PC-3 (cell line): ENCODE data around the gene LHX5. TPM values are rescaled to one million over a fixed set of nuclear protein-coding genes. Genes with fewer than 3 reads are reported as not detected.

Experiments
- ATAC-seq: fragments of 200-7000 bp; cut with Tn5 transposase; 2 replicates; pipeline ENCODE4 v1.9.1; 2020; ENCODE audit warnings: mild to moderate bottlenecking, moderate library complexity
- BruUV-seq: library from RNA; stranded (reverse); fragments of 400-500 nt; replicated peaks from 2 replicates; lab custom pipeline; 2021; lab: Mats Ljungman, UMichigan
- CTCF ChIA-PET: fragments of 300-600 bp; sonication (Branson Sonifier 250); formaldehyde crosslinking; loops from one replicate; lab custom pipeline; 2022; ENCODE audit warnings: antibody characterized with exemption; lab: Charles Lee
- POLR2A ChIA-PET: fragments of 300-600 bp; sonication (Branson Sonifier 250); formaldehyde crosslinking; loops from one replicate; lab custom pipeline; 2022; ENCODE audit warnings: antibody characterized with exemption; ENCODE audit not compliant: unreplicated experiment; lab: Charles Lee
- DNase-seq: peaks from one replicate; pipeline ENCODE4 v3.0.0-alpha.2; 2015
- H2AFZ ChIP-seq: fragments of 300-600 bp; sonication (generic); 2 replicates; pipeline ENCODE4 v1.6.0; 2016; ENCODE audit warnings: antibody characterized with exemption, low read length
- H3F3A ChIP-seq: fragments of 300-600 bp; sonication (generic); one replicate; pipeline ENCODE4 v1.6.0; 2017; ENCODE audit warnings: antibody characterized with exemption, low read length, control low read depth, mild to moderate bottlenecking; ENCODE audit not compliant: unreplicated experiment
- H3K27ac ChIP-seq: fragments of 300-600 bp; sonication (generic); 2 replicates; pipeline ENCODE4 v1.5.1; 2016; ENCODE audit warnings: mild to moderate bottlenecking, low read length
- H3K27me3 ChIP-seq: fragments of 300-600 bp; sonication (generic); 2 replicates; pipeline ENCODE4 v1.6.1; 2016; ENCODE audit warnings: low read length, mixed read lengths
- H3K36me3 ChIP-seq: fragments of 300-600 bp; sonication (generic); 2 replicates; pipeline ENCODE4 v1.6.1; 2016; ENCODE audit warnings: low read depth, mixed run types, low read length, mixed read lengths
- H3K4me1 ChIP-seq: fragments of 300-600 bp; sonication (generic); 2 replicates; pipeline ENCODE4 v1.5.1; 2016; ENCODE audit warnings: low read length; ENCODE audit not compliant: insufficient read depth
- H3K4me2 ChIP-seq: fragments of 300-600 bp; sonication (generic); 2 replicates; pipeline ENCODE4 v1.6.0; 2016; ENCODE audit warnings: low read length
- H3K4me3 ChIP-seq: fragments of 300-600 bp; sonication (generic); 2 replicates; pipeline ENCODE4 v1.5.1; 2016; ENCODE audit warnings: mild to moderate bottlenecking, low read length, mixed read lengths
- H3K79me2 ChIP-seq: fragments of 300-600 bp; sonication (generic); 2 replicates; pipeline ENCODE4 v1.6.1; 2017; ENCODE audit warnings: low read length, mixed read lengths
- H3K9ac ChIP-seq: fragments of 300-600 bp; sonication (generic); 2 replicates; pipeline ENCODE4 v1.6.0; 2016; ENCODE audit warnings: mild to moderate bottlenecking, low read length
- H3K9me2 ChIP-seq: fragments of 300-600 bp; sonication (generic); replicated peaks from 2 replicates; pipeline ENCODE4 v1.6.1; 2016; ENCODE audit warnings: mixed run types, low read length, mixed read lengths
- H3K9me3 ChIP-seq: fragments of 300-600 bp; sonication (generic); 2 replicates; pipeline ENCODE4 v1.6.1; 2016; ENCODE audit warnings: low read length, mixed read lengths
- H4K20me1 ChIP-seq: fragments of 300-600 bp; sonication (generic); 2 replicates; pipeline ENCODE4 v1.6.1; 2016; ENCODE audit warnings: low read length, mixed read lengths
- EZH2 ChIP-seq: fragments of 300-600 bp; sonication (generic); IDR thresholded peaks from one replicate; pipeline ENCODE4 v1.6.1; 2017; ENCODE audit warnings: antibody characterized with exemption, mild to moderate bottlenecking, low read length; ENCODE audit not compliant: unreplicated experiment
- EZH2phosphoT487 ChIP-seq: fragments of 300-600 bp; sonication (generic); IDR thresholded peaks from 2 replicates; pipeline ENCODE4 v1.6.1; 2018; ENCODE audit warnings: mild to moderate bottlenecking, antibody characterized with exemption, low read length, borderline replicate concordance
- intact Hi-C: fragments of 100-400 bp; cut with micrococcal nuclease; formaldehyde crosslinking; loops from 2 replicates; pipeline ENCODE4 v1.9.0; 2023
- total RNA-seq: library from RNA; depleted of rRNA; stranded (reverse); fragments of >200 nt; gene quantifications from 2 replicates; pipeline ENCODE4 v1.2.3, GENCODE V29; 2014
- TF ChIP-seq, protein P1 (sequence below): fragments of 300-600 bp; sonication (generic); conservative IDR thresholded peaks from 2 replicates; pipeline ENCODE4 v1.5.1; 2017; ENCODE audit warnings: antibody characterized with exemption, low read depth, mild to moderate bottlenecking, low read length

Gene LHX5
- total RNA-seq, 1 experiment from 2014 or later: 0.26 TPM

DNA sequence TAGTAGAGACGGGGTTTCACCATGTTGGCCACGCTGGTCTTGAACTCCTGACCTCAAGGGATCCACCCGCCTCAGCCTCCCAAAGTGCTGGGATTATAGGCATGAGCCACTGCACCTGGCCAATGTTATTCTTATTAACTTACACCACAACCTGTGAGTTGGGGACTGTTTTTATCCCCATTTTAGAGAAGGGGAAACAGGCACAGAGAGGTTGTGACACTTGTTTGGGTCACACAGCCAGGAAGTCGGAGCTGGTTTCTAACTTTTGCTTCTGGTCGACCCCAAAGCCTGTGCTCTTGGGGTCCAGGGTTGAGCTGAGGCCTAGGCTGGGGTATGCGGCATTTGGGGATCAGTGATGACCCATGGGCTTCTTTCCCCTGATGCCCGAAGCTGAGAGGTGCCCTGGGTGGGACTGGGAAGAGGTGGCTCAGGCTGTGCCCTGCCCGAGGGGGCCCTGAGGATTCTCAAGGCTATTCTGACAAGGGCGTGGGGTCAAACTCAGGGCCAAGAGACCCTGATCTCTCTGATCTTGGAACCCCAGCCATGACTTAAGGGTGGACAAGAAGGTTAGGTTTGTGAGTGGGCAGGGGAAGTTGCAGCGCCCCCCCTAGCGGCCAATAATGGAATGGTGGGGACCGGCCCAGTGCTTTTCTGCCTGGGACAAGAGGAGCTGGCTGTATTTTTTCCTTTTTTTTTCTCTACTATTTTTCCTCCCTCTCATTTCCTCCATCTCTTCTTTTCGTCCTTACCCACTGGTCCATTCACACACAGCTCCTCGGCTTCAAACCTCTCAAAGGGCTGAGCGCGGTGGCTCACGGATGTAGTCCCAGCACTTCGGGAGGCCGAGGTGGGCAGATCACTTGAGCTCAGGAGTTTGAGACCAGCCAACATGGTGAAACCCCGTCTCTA is 46.5 kb downstream of the LHX5 start:
- BruUV-seq: no TSS peak
- ATAC-seq: no peak
- CTCF ChIA-PET: interaction anchor here (0.5 to 0.6 kb wide), 8 partner anchors 71 to 432 kb away, joined by 3 to 12 read pairs (median 4); partner anchors contain the start of gene SLC8B1
- Histone ChIP-seq H3K4me2 (no peak overlapping the region), H3K4me1 (peaks cover 22% of the 10 kb centered on the region), H3K9me2 (no peaks in the 10 kb centered on the region), H3K4me3 (no peak overlapping the region), H3K27ac (no peak overlapping the region), H3K9ac (no peak overlapping the region), H3K36me3 (no peaks in the 10 kb centered on the region), H3K79me2 (peaks cover 15% of the 10 kb centered on the region), H3K9me3 (no peaks in the 10 kb centered on the region), H3K27me3 (no peaks in the 10 kb centered on the region), H2AFZ (no peak overlapping the region), H3F3A (no peaks in the 10 kb centered on the region), H4K20me1 (no peaks in the 10 kb centered on the region)
- intact Hi-C loops: loop anchor here (5.0 kb wide), 1 partner anchor 233 kb away; no protein-coding TSS in a partner anchor
- DNase-seq: peak; percentile 59
- TF ChIP-seq, protein P1, sequence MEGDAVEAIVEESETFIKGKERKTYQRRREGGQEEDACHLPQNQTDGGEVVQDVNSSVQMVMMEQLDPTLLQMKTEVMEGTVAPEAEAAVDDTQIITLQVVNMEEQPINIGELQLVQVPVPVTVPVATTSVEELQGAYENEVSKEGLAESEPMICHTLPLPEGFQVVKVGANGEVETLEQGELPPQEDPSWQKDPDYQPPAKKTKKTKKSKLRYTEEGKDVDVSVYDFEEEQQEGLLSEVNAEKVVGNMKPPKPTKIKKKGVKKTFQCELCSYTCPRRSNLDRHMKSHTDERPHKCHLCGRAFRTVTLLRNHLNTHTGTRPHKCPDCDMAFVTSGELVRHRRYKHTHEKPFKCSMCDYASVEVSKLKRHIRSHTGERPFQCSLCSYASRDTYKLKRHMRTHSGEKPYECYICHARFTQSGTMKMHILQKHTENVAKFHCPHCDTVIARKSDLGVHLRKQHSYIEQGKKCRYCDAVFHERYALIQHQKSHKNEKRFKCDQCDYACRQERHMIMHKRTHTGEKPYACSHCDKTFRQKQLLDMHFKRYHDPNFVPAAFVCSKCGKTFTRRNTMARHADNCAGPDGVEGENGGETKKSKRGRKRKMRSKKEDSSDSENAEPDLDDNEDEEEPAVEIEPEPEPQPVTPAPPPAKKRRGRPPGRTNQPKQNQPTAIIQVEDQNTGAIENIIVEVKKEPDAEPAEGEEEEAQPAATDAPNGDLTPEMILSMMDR: peak; percentile 94
- TF ChIP-seq EZH2phosphoT487 (no peak), EZH2 (no peak)
- POLR2A ChIA-PET: no interaction called here

DNA sequence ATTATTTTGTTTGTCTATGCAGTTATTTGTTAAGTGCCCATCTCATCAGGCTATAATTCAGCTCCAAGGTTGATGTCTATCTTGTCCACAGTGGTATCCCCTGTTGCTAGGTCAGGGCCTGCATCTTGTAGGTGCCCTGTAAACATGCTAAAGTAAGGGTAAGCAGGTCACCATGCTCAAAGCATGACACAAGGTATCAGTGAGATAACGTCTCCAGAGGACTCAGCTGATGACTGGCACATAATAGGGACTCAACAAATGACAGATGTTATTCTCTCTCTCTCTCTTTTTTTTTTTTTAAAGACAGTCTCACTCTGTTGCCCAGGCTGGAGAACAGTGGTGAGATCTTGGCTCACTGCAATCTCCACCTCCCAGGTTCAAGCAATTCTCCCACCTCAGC is 47.2 kb downstream of the LHX5 start:
- no peak for DNase-seq
- H3K4me2 ChIP-seq: no peak overlapping the region
- TF ChIP-seq, protein P1: no peak
- no peak for TF ChIP-seq EZH2phosphoT487
- no peak for TF ChIP-seq EZH2
- no peaks in the 10 kb centered on the region for H3F3A ChIP-seq
- ChIA-PET CTCF (interaction anchor here (0.6 kb wide), 1 partner anchor 114 kb away, joined by 3 read pairs; no protein-coding TSS in a partner anchor), POLR2A (no interaction called here)
- no peak overlapping the region for H3K9ac ChIP-seq
- H2AFZ ChIP-seq: no peak overlapping the region
- H3K4me3 ChIP-seq: no peak overlapping the region
- H3K27me3 ChIP-seq: no peaks in the 10 kb centered on the region
- H3K27ac ChIP-seq: no peak overlapping the region
- no peaks in the 10 kb centered on the region for H3K36me3 ChIP-seq
- H3K9me2 ChIP-seq: no peaks in the 10 kb centered on the region
- peaks cover 15% of the 10 kb centered on the region for H3K79me2 ChIP-seq
- no peak for ATAC-seq
- H3K9me3 ChIP-seq: no peaks in the 10 kb centered on the region
- H4K20me1 ChIP-seq: no peaks in the 10 kb centered on the region
- intact Hi-C loops: loop anchor here (5.0 kb wide), 1 partner anchor 232 kb away; no protein-coding TSS in a partner anchor
- BruUV-seq: no TSS peak
- H3K4me1 ChIP-seq: peaks cover 22% of the 10 kb centered on the region
